ENCODE measurements around the gene STAG1.

DNA sequence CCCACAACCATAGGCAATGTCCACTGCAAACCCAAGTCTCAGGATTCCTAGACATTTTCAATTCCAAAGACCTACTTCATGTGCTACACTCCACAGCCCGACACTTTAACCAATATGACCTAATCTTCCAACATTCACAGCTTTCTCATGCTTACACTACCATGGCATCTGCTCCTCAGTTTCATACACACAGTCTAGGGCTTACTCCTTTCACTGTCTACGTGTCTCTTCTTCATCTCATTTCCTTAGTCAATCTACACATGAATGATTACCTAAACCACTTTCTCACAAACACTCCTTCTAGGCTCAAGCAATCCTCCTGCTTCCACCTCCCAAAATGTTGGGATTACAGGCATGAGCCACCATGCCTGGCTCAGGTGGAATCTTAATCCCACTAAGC, 106.3 kb downstream of the STAG1 start:
- TF ChIP-seq, protein P1, sequence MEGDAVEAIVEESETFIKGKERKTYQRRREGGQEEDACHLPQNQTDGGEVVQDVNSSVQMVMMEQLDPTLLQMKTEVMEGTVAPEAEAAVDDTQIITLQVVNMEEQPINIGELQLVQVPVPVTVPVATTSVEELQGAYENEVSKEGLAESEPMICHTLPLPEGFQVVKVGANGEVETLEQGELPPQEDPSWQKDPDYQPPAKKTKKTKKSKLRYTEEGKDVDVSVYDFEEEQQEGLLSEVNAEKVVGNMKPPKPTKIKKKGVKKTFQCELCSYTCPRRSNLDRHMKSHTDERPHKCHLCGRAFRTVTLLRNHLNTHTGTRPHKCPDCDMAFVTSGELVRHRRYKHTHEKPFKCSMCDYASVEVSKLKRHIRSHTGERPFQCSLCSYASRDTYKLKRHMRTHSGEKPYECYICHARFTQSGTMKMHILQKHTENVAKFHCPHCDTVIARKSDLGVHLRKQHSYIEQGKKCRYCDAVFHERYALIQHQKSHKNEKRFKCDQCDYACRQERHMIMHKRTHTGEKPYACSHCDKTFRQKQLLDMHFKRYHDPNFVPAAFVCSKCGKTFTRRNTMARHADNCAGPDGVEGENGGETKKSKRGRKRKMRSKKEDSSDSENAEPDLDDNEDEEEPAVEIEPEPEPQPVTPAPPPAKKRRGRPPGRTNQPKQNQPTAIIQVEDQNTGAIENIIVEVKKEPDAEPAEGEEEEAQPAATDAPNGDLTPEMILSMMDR (conservative IDR thresholded peaks at IDR 0.05; ENCODE audit: low read length), result no peak
- no peak for TF ChIP-seq EZH2phosphoT487 (IDR thresholded peaks at IDR 0.05; ENCODE audit: borderline replicate concordance)

Measured in Loucy (cell line).